KBM-7 (cell line): ENCODE results near the gene TSPYL1.
"Not testable (repeated sequence)": the region's sequence is repeated elsewhere in the genome, so short reads cannot be mapped to it uniquely, and the experiment has no call there.

Experiments
- DNase-seq: peaks from one replicate; pipeline ENCODE4 v3.0.0-alpha.2; 2015
- in situ Hi-C: fragments of 300-500 bp; cut with MboI; formaldehyde crosslinking; loops from 2 replicates; pipeline ENCODE4 v1.14.3; 2020; ENCODE audit warnings: low sequenced_read_pairs, low pct_unique_long_range_greater_than_20kb, mixed read lengths

The TSPYL1 gene

GRCh38 chr6:116301104-116301503, 21.4 kb upstream of the TSPYL1 start:
- in situ Hi-C loops: no loop called here
- DNase-seq: no peak

GRCh38 chr6:116300566-116300965, 20.8 kb upstream of the TSPYL1 start:
- in situ Hi-C loops: no loop called here
- DNase-seq: no peak

GRCh38 chr6:116298973-116299372, 19.2 kb upstream of the TSPYL1 start:
- in situ Hi-C loops: no loop called here
- DNase-seq: no peak

GRCh38 chr6:116298273-116298672, 18.5 kb upstream of the TSPYL1 start:
- in situ Hi-C loops: no loop called here
- DNase-seq: no peak

- no peak for DNase-seq
- in situ Hi-C loops: no loop called here
Observed at GRCh38 chr6:116292553-116292952, 12.8 kb upstream of the TSPYL1 start.

- in situ Hi-C loops: no loop called here
Observed at GRCh38 chr6:116291701-116292396, 12.1 kb upstream of the TSPYL1 start.

GRCh38 chr6:116290799-116291198, 11.1 kb upstream of the TSPYL1 start:
- in situ Hi-C loops: no loop called here
- DNase-seq: no peak

More at GRCh38 chr6:116291701-116292396, 12.1 kb upstream of the TSPYL1 start:
- no peak for DNase-seq

- in situ Hi-C loops: no loop called here
Observed at GRCh38 chr6:116289876-116290275, 10.1 kb upstream of the TSPYL1 start.

GRCh38 chr6:116287689-116288282, 8.1 kb upstream of the TSPYL1 start:
- peak; percentile 61 for DNase-seq
- in situ Hi-C loops: no loop called here

More at GRCh38 chr6:116289876-116290275, 10.1 kb upstream of the TSPYL1 start:
- no peak for DNase-seq

- in situ Hi-C loops: no loop called here
- DNase-seq: no peak
Observed at GRCh38 chr6:116286773-116287358, 7.1 kb upstream of the TSPYL1 start.

- in situ Hi-C loops, DNase-seq: not testable (repeated sequence)
Observed at GRCh38 chr6:116284984-116285383, 5.3 kb upstream of the TSPYL1 start.

GRCh38 chr6:116283191-116283590, 3.5 kb upstream of the TSPYL1 start:
- in situ Hi-C loops: no loop called here

GRCh38 chr6:116282698-116283097, 3.0 kb upstream of the TSPYL1 start:
- no peak for DNase-seq
- in situ Hi-C loops: no loop called here

More at GRCh38 chr6:116283191-116283590, 3.5 kb upstream of the TSPYL1 start:
- DNase-seq: no peak

- no peak for DNase-seq
- in situ Hi-C loops: no loop called here
Observed at GRCh38 chr6:116280933-116281316, 1.2 kb upstream of the TSPYL1 start.

GRCh38 chr6:116280161-116280932, 617 bp upstream of the TSPYL1 start:
- in situ Hi-C loops: no loop called here
- no peak for DNase-seq

GRCh38 chr6:116278854-116279231, 887 bp downstream of the TSPYL1 start:
- in situ Hi-C loops: no loop called here
- DNase-seq: no peak

- in situ Hi-C loops: no loop called here
- DNase-seq: no peak
Observed at GRCh38 chr6:116278481-116278829, 1.3 kb downstream of the TSPYL1 start.

- no peak for DNase-seq
- in situ Hi-C loops: no loop called here
Observed at GRCh38 chr6:116277124-116277523, 2.6 kb downstream of the TSPYL1 start.

- in situ Hi-C loops: no loop called here
- DNase-seq: no peak
Observed at GRCh38 chr6:116271149-116271708, 8.5 kb downstream of the TSPYL1 start.
